Fibroblast of pulmonary artery (primary cell): ENCODE results near the gene SOX6.

ENCODE experiments used
- DNase-seq: peaks from one replicate; pipeline ENCODE4 v3.0.0-alpha.2; 2010; ENCODE audit warnings: low read depth
- H3K4me3 ChIP-seq: replicated peaks from 2 replicates; pipeline ENCODE4 v1.5.1; 2011; ENCODE audit warnings: low read depth, mild to moderate bottlenecking, control low read depth, low read length, moderate library complexity
- TF ChIP-seq, protein P1 (sequence below): IDR thresholded peaks from 2 replicates; pipeline ENCODE4 v1.5.1; 2011; ENCODE audit warnings: mild to moderate bottlenecking, control low read depth, low read length, inconsistent platforms; ENCODE audit errors: missing control alignments

SOX6 gene

DNA sequence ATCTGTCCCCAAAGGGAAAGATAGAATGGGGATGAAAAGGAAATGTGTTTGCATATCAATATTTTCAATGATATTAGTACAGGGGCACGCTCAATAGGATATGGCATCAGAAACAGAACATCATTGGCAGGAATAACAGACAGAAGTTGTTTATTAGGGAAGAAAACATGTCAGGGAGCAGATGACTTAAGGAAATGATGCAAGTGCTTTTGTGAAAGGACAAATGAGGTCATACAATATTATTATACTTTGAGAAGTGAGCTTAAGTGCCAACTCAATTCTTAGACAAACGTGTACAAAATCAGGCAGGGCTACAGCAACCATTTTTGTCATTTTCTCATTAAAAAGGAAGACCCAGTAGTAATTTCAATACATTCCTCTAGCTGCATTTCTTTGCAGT is 388.4 kb downstream of the SOX6 start:
- peak; percentile 94 for DNase-seq
- TF ChIP-seq, protein P1, sequence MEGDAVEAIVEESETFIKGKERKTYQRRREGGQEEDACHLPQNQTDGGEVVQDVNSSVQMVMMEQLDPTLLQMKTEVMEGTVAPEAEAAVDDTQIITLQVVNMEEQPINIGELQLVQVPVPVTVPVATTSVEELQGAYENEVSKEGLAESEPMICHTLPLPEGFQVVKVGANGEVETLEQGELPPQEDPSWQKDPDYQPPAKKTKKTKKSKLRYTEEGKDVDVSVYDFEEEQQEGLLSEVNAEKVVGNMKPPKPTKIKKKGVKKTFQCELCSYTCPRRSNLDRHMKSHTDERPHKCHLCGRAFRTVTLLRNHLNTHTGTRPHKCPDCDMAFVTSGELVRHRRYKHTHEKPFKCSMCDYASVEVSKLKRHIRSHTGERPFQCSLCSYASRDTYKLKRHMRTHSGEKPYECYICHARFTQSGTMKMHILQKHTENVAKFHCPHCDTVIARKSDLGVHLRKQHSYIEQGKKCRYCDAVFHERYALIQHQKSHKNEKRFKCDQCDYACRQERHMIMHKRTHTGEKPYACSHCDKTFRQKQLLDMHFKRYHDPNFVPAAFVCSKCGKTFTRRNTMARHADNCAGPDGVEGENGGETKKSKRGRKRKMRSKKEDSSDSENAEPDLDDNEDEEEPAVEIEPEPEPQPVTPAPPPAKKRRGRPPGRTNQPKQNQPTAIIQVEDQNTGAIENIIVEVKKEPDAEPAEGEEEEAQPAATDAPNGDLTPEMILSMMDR = no peak
- no peak overlapping the region for H3K4me3 ChIP-seq

DNA sequence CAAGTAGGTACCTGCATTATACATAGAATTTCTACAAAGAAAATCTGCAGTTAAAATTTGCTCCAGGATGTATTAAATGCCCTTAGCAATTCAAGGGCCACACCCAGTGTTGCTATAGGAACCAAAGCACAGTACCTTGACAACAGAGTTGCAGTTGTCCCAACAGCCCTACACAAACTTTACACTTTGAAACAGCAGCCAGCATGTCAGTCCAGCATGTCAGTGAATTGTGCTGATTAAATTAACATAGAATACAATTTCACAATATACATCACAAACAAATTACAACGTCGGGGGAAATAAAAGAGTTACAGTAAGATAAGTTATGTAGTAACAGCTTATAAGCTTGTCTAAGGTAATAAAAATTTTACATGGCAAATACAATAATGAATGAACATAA is 389.2 kb downstream of the SOX6 start:
- DNase-seq = peak; percentile 74
- no peak overlapping the region for H3K4me3 ChIP-seq

DNA sequence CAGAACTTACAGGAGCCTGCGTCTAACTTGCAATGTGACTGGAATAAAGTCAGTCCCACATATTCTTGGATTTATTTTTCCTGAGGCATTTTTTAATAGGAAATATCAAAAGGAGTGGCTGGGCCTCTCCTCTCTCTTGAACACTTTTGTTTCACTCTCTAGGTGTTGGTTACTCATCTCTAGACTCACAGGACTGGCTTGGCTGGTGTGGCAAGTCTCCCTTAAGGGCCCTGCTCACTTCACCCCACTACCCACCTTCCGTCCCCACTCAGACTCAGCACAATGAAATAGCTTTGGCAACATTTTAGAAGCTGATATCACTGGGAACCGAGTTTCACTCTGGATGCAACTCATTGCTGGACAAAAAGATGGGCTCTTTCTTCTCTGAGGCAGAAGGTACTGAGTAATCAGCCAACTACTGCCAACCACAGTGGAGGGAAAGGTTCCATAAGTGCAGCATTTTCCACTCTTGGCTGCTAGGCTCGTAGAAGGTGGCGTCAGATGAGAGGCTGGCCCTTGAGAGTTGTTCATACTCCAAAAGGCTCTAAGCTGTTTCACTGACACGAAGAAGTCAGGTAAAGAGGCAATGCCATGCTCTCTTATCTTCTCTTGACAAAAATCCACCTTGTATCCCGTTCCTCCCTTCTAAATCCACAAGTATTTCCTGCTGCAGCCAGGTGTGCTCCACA is 390.6 kb downstream of the SOX6 start:
- TF ChIP-seq, protein P1 = no peak
- no peak for DNase-seq
- no peak overlapping the region for H3K4me3 ChIP-seq

More for the DNA sequence above, 389.2 kb downstream of the SOX6 start:
- TF ChIP-seq, protein P1 = no peak

DNA sequence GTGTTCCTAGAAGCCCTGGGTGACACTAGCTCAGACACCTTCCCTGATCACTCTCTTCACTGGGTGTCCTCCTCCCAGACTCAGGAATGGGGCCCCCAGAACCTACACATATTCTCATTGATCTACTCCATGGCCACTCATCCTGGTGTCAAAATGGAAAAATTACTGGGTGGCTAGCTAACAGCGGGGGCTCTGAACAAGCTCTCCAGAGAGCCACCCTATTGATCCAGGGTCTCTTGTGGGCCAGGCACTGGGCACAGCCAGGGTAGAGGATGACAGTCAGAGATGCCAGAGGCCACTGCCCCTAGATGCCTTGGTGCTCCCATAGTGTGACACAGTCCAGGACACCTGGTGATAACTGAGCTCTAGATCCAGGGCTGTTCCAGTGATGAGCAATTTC is 393.1 kb downstream of the SOX6 start:
- TF ChIP-seq, protein P1 = no peak
- no peak overlapping the region for H3K4me3 ChIP-seq

DNA sequence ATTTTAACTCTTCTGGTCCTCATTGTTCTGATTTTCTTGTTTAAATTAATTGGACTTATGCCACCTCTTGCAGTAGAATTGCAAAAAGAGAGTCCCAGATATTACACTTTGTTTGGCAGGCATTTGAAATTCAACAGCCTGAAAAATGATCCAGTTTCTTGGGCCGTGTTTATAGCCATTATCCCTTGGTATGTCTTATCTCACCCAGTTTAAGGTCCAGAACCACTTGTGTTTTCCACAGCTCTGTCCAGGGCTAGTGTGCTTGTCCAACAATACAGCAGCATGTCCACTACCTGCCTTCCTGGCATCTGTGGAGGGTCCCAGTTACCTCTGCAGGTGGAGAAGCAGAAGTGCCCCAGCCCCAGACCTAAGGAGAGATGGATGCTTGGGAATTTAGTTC is 397.4 kb downstream of the SOX6 start:
- TF ChIP-seq, protein P1 = no peak
- DNase-seq = no peak
- no peak overlapping the region for H3K4me3 ChIP-seq

More for the DNA sequence above, 393.1 kb downstream of the SOX6 start:
- no peak for DNase-seq

DNA sequence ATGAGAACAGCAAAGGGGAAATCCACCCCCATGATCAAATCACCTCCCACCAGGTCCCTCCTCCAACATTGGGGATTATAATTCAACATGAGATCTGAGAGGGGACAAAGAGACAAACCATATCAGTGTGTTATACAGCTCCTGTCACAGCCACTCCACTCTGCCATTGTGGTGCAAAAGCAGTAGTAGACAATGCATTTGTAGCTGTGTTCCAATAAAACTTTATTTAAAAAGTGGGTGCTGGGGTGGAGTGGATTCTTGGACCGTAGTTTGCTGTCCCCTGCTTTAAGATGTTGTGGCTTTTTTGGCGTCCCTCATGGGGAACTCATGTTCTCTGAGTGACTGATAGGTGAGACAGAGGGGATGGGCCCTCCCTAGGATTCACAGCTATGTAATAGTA is 399.1 kb downstream of the SOX6 start:
- H3K4me3 ChIP-seq = no peak overlapping the region
- TF ChIP-seq, protein P1 = no peak

DNA sequence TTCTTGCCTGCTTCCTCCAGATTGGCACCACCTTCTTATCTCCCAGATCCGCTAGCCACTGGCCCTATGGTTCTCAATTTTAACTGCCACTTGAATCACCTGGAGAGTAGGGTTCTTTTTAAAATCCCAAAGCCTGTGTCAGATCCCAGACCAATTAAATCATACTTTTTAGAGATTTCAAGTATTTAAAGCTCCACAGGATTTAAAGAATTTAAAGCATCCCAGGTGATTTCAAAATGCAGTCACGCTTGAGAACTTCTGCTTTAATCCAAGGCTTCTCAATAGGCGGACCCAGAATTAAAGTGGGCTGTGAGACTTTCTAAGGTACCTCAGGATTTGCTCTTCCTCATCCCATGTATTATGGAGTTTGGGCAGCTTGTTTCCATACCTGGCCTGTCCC is 400.0 kb downstream of the SOX6 start:
- TF ChIP-seq, protein P1 = no peak
- H3K4me3 ChIP-seq = no peak overlapping the region
- no peak for DNase-seq

More for the DNA sequence above, 399.1 kb downstream of the SOX6 start:
- DNase-seq = no peak
